ENCODE data around the gene GORASP2.

DNA sequence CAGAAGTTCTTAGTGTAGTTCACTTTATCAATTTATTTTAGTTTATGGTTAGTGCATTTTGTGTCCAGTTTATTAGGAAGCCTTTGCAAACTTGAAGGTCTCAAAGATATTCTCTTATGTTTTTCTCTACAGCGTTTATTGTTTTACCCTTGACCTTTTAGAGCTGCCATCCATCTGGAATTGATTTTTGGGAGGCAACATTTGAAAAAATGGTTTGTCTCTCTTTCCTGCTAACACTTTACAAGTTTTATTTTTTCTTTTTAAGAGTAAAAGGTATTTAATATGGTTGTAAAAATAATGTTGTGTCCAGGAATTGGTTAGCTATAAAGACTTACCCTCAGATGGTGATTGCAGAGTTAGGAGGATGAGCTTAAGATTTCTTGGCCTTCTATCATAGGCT, 14.0 kb downstream of the GORASP2 start:
- TF ChIP-seq EP300 (IDR thresholded peaks at IDR 0.05; ENCODE audit: borderline replicate concordance) = no peak
- TF ChIP-seq, protein P1, sequence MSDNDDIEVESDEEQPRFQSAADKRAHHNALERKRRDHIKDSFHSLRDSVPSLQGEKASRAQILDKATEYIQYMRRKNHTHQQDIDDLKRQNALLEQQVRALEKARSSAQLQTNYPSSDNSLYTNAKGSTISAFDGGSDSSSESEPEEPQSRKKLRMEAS (IDR thresholded peaks at IDR 0.05) = no peak
- TF ChIP-seq CEBPB (IDR thresholded peaks at IDR 0.05) = no peak
